Fibroblast of mammary gland (primary cell): ENCODE results near the gene C17orf107.
"Not testable (repeated sequence)": the region's sequence is repeated elsewhere in the genome, so short reads cannot be mapped to it uniquely, and the experiment has no call there.

ENCODE experiments used
- DNase-seq: peaks from one replicate; pipeline ENCODE4 v3.0.0-alpha.2; 2010; ENCODE audit warnings: low read depth
- H3K4me3 ChIP-seq: 2 replicates; pipeline ENCODE4 v1.5.1; 2011; ENCODE audit warnings: low read depth, mild to moderate bottlenecking, low read length, moderate library complexity; ENCODE audit not compliant: control insufficient read depth
- CTCF ChIP-seq: conservative IDR thresholded peaks from 2 replicates; pipeline ENCODE4 v1.5.1; 2011; ENCODE audit warnings: low read depth, low read length, inconsistent platforms; ENCODE audit not compliant: control insufficient read depth, insufficient read depth

The C17orf107 gene

GRCh38 chr17:4908711-4909496, 9.6 kb downstream of the C17orf107 start:
- DNase-seq, result peak; percentile 93
- H3K4me3 ChIP-seq, result no peak overlapping the region
- peak; percentile 84 for TF ChIP-seq CTCF

GRCh38 chr17:4913994-4914393, 14.7 kb downstream of the C17orf107 start:
- no peak for DNase-seq
- TF ChIP-seq CTCF, result no peak
- H3K4me3 ChIP-seq, result no peak overlapping the region

- not testable (repeated sequence) for DNase-seq
These were observed 15.2 kb downstream of the C17orf107 start for GRCh38 chr17:4914551-4914950.

GRCh38 chr17:4919511-4920047, 20.2 kb downstream of the C17orf107 start:
- TF ChIP-seq CTCF, result no peak
- no peak for DNase-seq
- H3K4me3 ChIP-seq, result no peak overlapping the region

More at GRCh38 chr17:4914551-4914950, 15.2 kb downstream of the C17orf107 start:
- not testable (repeated sequence) for H3K4me3 ChIP-seq

- peak; percentile 58 for DNase-seq
- TF ChIP-seq CTCF, result no peak
These were observed 21.2 kb downstream of the C17orf107 start for GRCh38 chr17:4920351-4921048.

GRCh38 chr17:4921320-4921719, 22.0 kb downstream of the C17orf107 start:
- H3K4me3 ChIP-seq, result no peak overlapping the region
- DNase-seq, result no peak
- no peak for TF ChIP-seq CTCF

More at GRCh38 chr17:4920351-4921048, 21.2 kb downstream of the C17orf107 start:
- no peak overlapping the region for H3K4me3 ChIP-seq

GRCh38 chr17:4926577-4927335, 27.4 kb downstream of the C17orf107 start:
- DNase-seq, H3K4me3 ChIP-seq: not testable (repeated sequence)
